GM12878 (cell line): ENCODE measurements around the gene SH3BP5. TPM values are rescaled to one million over a fixed set of nuclear protein-coding genes. Genes with fewer than 3 reads are reported as not detected.
A peak's percentile ranks its signal among the peaks of the same experiment; 100 is the strongest.

ENCODE experiments used
- ATAC-seq: fragments of 200-7000 bp; cut with Tn5 transposase; 3 replicates; pipeline ENCODE4 v1.9.1; 2020; ENCODE audit warnings: mild to moderate bottlenecking, moderate library complexity
- BruUV-seq: library from RNA; stranded (reverse); fragments of 400-500 nt; replicated peaks from 2 replicates; lab custom pipeline; 2021; lab: Mats Ljungman, UMichigan
- CTCF ChIA-PET: fragments of 300-600 bp; sonication (Branson Sonifier 250); formaldehyde crosslinking; extraction: SDS; loops from one replicate; lab custom pipeline; 2021; ENCODE audit warnings: inconsistent platforms; lab: Yijun Ruan, JAX
- POLR2A ChIA-PET: fragments of 350-600 bp; formaldehyde crosslinking; extraction: SDS; loops from one replicate; lab custom pipeline; 2021; ENCODE audit warnings: inconsistent platforms; lab: Charles Lee
- RAD21 ChIA-PET: fragments of 300-600 bp; sonication (Branson Sonifier 250); formaldehyde crosslinking; loops from one replicate; lab custom pipeline; 2023; ENCODE audit warnings: antibody characterized with exemption; ENCODE audit not compliant: unreplicated experiment; lab: Charles Lee
- SMC1A ChIA-PET: fragments of 300-600 bp; sonication (Branson Sonifier 250); formaldehyde crosslinking; loops from one replicate; lab custom pipeline; 2023; ENCODE audit not compliant: unreplicated experiment, uncharacterized antibody; lab: Charles Lee
- DNase-seq: peaks from one replicate; pipeline ENCODE4 v3.0.0-alpha.2; 2011; ENCODE audit warnings: low read depth, low spot score
- FAIRE-seq: peaks from 3 replicates; lab custom pipeline; 2011; peaks lifted over from hg19 to GRCh38; lab: Jason Lieb, UNC
- H2AFZ ChIP-seq: 2 replicates; pipeline ENCODE4 v1.6.0; 2011; ENCODE audit warnings: low read depth, low read length, control low read depth; ENCODE audit not compliant: control insufficient read depth
- H3K27ac ChIP-seq: 2 replicates; pipeline ENCODE4 v1.5.1; 2011; ENCODE audit warnings: control low read depth; ENCODE audit not compliant: control insufficient read depth, insufficient read depth
- H3K27me3 ChIP-seq, 2 experiments: replicated peaks in 1 of 2; 2 replicates each; pipeline versions ENCODE4 v1.6.0 to v1.6.1; 2011; ENCODE audit warnings: low read length in 1 of 2; ENCODE audit not compliant: control insufficient read depth in 2 of 2, insufficient read depth in 2 of 2
- H3K36me3 ChIP-seq, 2 experiments: 2 replicates each; pipeline ENCODE4 v1.5.1; 2011; ENCODE audit warnings: low read length in 1 of 2; ENCODE audit not compliant: control insufficient read depth in 2 of 2, insufficient read depth in 2 of 2
- H3K4me1 ChIP-seq: 2 replicates; pipeline ENCODE4 v1.6.1; 2011; ENCODE audit warnings: mild to moderate bottlenecking, low read length, moderate library complexity, mixed read lengths; ENCODE audit not compliant: control insufficient read depth, insufficient read depth
- H3K4me2 ChIP-seq: 2 replicates; pipeline ENCODE4 v1.6.0; 2011; ENCODE audit warnings: control low read depth; ENCODE audit not compliant: control insufficient read depth, insufficient read depth
- H3K4me3 ChIP-seq: fragments of 200-600 bp; sonication (generic); 2 replicates; pipeline ENCODE4 v1.5.1; 2016
- H3K79me2 ChIP-seq: 2 replicates; pipeline ENCODE4 v1.6.0; 2011; ENCODE audit warnings: low read length; ENCODE audit not compliant: control insufficient read depth, insufficient read depth
- H3K9ac ChIP-seq: 2 replicates; pipeline ENCODE4 v1.8.0; 2011; ENCODE audit warnings: low read length, control low read depth, mixed read lengths; ENCODE audit not compliant: control insufficient read depth, insufficient read depth
- H3K9me3 ChIP-seq: replicated peaks from 3 replicates; pipeline ENCODE4 v1.5.1; 2011; ENCODE audit warnings: mild to moderate bottlenecking, low read length; ENCODE audit not compliant: control insufficient read depth, insufficient read depth
- H4K20me1 ChIP-seq: 2 replicates; pipeline ENCODE4 v1.6.0; 2011; ENCODE audit not compliant: control insufficient read depth, insufficient read depth
- BACH1 ChIP-seq: fragments of 450-650 bp; IDR thresholded peaks from 2 replicates; pipeline ENCODE4 v1.6.1; 2017; ENCODE audit warnings: mild to moderate bottlenecking, borderline replicate concordance
- BHLHE40 ChIP-seq, 2 experiments: fragments of 450-650 bp in 1 of 2; IDR thresholded peaks; 2 replicates each; pipeline ENCODE4 v1.6.1; 2011 to 2017; ENCODE audit warnings: low read depth in 2 of 2, borderline replicate concordance in 1 of 2, improper control_type of control experiment in 1 of 2, low read length in 1 of 2, mild to moderate bottlenecking in 1 of 2
- ETV6 ChIP-seq, 2 experiments: fragments of 450-650 bp in 1 of 2; IDR thresholded peaks in 1 of 2; conservative IDR thresholded peaks in 1 of 2; 2 replicates each; pipeline ENCODE4 v1.6.1; 2014; ENCODE audit warnings: antibody characterized with exemption in 1 of 2, borderline replicate concordance in 1 of 2, low read depth in 1 of 2, mild to moderate bottlenecking in 1 of 2, moderate library complexity in 1 of 2
- MTA3 ChIP-seq: IDR thresholded peaks from 2 replicates; pipeline ENCODE4 v1.6.1; 2012; ENCODE audit warnings: low read length, inconsistent platforms, borderline replicate concordance
- NFYA ChIP-seq: IDR thresholded peaks from 2 replicates; pipeline ENCODE4 v1.6.1; 2011; ENCODE audit warnings: low read depth, mild to moderate bottlenecking, low read length, improper control_type of control experiment, borderline replicate concordance
- NR2C1 ChIP-seq: fragments of 450-650 bp; IDR thresholded peaks from 2 replicates; pipeline ENCODE4 v1.6.1; 2017; ENCODE audit warnings: antibody characterized with exemption, mild to moderate bottlenecking, moderate library complexity
- NRF1 ChIP-seq: conservative IDR thresholded peaks from 2 replicates; pipeline ENCODE4 v1.6.1; 2011; ENCODE audit warnings: mild to moderate bottlenecking, low read depth, low read length, improper control_type of control experiment
- SIN3A ChIP-seq: IDR thresholded peaks from 2 replicates; pipeline ENCODE4 v1.6.1; 2012; ENCODE audit warnings: low read depth, low read length, improper control_type of control experiment
- YBX1 ChIP-seq: fragments of 450-650 bp; IDR thresholded peaks from 2 replicates; pipeline ENCODE4 v1.6.1; 2016; ENCODE audit warnings: antibody characterized with exemption
- ZNF217 ChIP-seq: fragments of 450-650 bp; IDR thresholded peaks from 2 replicates; pipeline ENCODE4 v1.6.1; 2017; ENCODE audit warnings: antibody characterized with exemption, mild to moderate bottlenecking
- WGBS: methylation state at CpG from one replicate; pipeline ENCODE4 v1.1.6; 2016; ENCODE audit warnings: low lambda C conversion rate; ENCODE audit not compliant: insufficient replicate concordance, insufficient coverage; ENCODE audit errors: missing lambda C conversion rate; 5-methylcytosine and 5-hydroxymethylcytosine counted together
- in situ Hi-C: fragments of 300-500 bp; cut with MboI; formaldehyde crosslinking; loops from 9 replicates; pipeline ENCODE4 v1.14.3; 2018; ENCODE audit warnings: mixed read lengths
- intact Hi-C: fragments of 100-400 bp; cut with micrococcal nuclease; formaldehyde crosslinking; loops from one replicate; pipeline ENCODE4 v1.14.2; 2022; ENCODE audit not compliant: unreplicated experiment
- polyA plus RNA-seq, 11 experiments: library from polyadenylated mRNA; depleted of rRNA in 4 of 11; unstranded in 6 of 11; stranded (reverse) in 5 of 11; fragments of >200 nt; fragmentation: Nextera tagmentation in 4 of 11; fragmentation: Illumina TruSeq in 1 of 11; extraction: Ambion mirVana in 4 of 11; extraction: Trizol in 1 of 11; gene quantifications; 1 replicate in 1 of 11; 2 replicates in 10 of 11; pipeline versions ENCODE4 v1.2.1 to v1.2.3, GENCODE V29; 2011 to 2016; ENCODE audit warnings: inconsistent platforms in 2 of 11, missing spikeins in 2 of 11, low read depth in 1 of 11
- total RNA-seq, 4 experiments: library from RNA; depleted of rRNA in 3 of 4; stranded (reverse); fragments of >200 nt in 3 of 4; fragmentation: Illumina TruSeq in 1 of 4; extraction: Trizol in 1 of 4; gene quantifications; 2 replicates each; pipeline versions ENCODE4 v1.2.1 to v1.2.3, GENCODE V29; 2013 to 2021
- TF ChIP-seq, protein P1 (sequence below): fragments of 450-650 bp; IDR thresholded peaks from 2 replicates; pipeline ENCODE4 v1.6.1; 2017; ENCODE audit warnings: low read depth, mild to moderate bottlenecking, moderate library complexity
- TF ChIP-seq, protein P2 (sequence below): fragments of 450-650 bp; IDR thresholded peaks from 2 replicates; pipeline ENCODE4 v1.6.1; 2017; ENCODE audit warnings: mild to moderate bottlenecking, moderate library complexity
- TF ChIP-seq, protein P3 (sequence below): IDR thresholded peaks from 2 replicates; pipeline ENCODE4 v1.6.1; 2012; ENCODE audit warnings: mild to moderate bottlenecking, low read depth, low read length

SH3BP5 gene
- total and polyA plus RNA-seq, 10 of the 15 experiments (the other 5 are each of a cell fraction or from before 2014, with no cell fraction given) = 14.9 to 87.5 (median 43.7) TPM

DNA sequence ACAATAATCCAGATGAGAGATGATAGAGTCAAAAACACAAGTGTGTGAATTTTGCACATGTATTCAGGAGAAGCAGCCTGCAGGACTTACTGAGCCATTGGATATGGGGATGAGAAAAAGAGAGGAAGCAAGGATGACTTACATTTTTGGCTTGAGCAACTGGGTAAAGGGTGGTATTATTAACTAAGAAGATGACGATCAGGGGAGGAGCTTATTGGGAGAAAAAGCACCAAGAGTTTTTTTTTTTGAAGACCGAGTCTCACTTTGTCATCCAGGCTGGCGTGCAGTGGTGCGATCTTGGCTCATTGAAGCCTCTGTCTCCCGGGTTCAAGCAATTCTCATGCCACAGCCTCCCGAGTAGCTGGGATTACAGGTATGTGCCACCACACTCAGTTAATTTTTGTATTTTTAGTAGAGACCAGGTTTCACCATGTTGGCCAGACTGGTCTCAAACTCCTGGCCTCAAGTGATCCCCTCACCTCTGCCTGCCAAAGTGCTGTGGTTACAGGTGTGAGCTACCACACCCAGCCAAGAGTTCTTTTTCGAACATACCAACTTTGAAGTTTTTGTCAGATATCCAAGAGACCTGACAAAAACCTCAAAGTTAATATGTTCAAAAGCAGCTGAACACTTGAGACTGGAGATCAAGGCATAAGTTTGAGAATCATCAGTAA lies 14.8 kb upstream of the SH3BP5 start:
- POLR2A ChIA-PET = interaction anchor here (1.0 to 1.6 kb wide), 5 partner anchors 10 to 17 kb away, joined by 3 to 7 read pairs (median 3); no protein-coding TSS in a partner anchor
- Histone ChIP-seq H3K27ac (peak overlapping the region; percentile 1; the same call in 1 of the 2 replicates), H3K36me3 (no peaks in the 10 kb centered on the region), H2AFZ (no peak overlapping the region), H3K4me2 (no peak overlapping the region), H3K9me3 (peaks cover 10% of the 10 kb centered on the region; the same call in 2 of the 3 replicates), H3K79me2 (no peaks in the 10 kb centered on the region), H4K20me1 (no peaks in the 10 kb centered on the region), H3K4me1 (peaks cover 42% of the 10 kb centered on the region), H3K27me3 (no peaks in the 10 kb centered on the region), H3K9ac (no peak overlapping the region), H3K4me3 (no peak overlapping the region)
- SMC1A ChIA-PET = interaction anchor here (1.3 to 3.0 kb wide), 8 partner anchors 8 to 79 kb away, joined by 3 to 23 read pairs (median 9); no protein-coding TSS in a partner anchor
- no TSS peak for BruUV-seq
- intact Hi-C loops = no loop called here
- in situ Hi-C loops = no loop called here
- no peak for DNase-seq
- CTCF ChIA-PET = interaction anchor here (0.6 to 4.1 kb wide), 8 partner anchors 10 to 79 kb away, joined by 3 to 23 read pairs (median 4); partner anchors contain the start of gene SH3BP5
- RAD21 ChIA-PET = interaction anchor here (0.9 to 2.1 kb wide), 6 partner anchors 11 to 141 kb away, joined by 3 to 7 read pairs (median 6); partner anchors contain the start of gene CAPN7
- WGBS = 74% methylated on average over 7 of the region's 7 CpGs
- FAIRE-seq = no peak
- ATAC-seq = no peak
- TF ChIP-seq SIN3A (no peak), BACH1 (no peak), ZNF217 (no peak), ETV6 (conservative IDR thresholded peaks at IDR 0.05 in 1 of 2, IDR thresholded peaks at IDR 0.05 in 1 of 2; ENCODE audit: borderline replicate concordance in 1 of 2, low read depth in 1 of 2) (no peak), BHLHE40 (IDR thresholded peaks at IDR 0.05; ENCODE audit: borderline replicate concordance in 1 of 2, low read depth in 2 of 2, low read length in 1 of 2) (no peak), NFYA (no peak), NRF1 (no peak), YBX1 (no peak), NR2C1 (no peak), MTA3 (no peak)
- TF ChIP-seq, protein P1, sequence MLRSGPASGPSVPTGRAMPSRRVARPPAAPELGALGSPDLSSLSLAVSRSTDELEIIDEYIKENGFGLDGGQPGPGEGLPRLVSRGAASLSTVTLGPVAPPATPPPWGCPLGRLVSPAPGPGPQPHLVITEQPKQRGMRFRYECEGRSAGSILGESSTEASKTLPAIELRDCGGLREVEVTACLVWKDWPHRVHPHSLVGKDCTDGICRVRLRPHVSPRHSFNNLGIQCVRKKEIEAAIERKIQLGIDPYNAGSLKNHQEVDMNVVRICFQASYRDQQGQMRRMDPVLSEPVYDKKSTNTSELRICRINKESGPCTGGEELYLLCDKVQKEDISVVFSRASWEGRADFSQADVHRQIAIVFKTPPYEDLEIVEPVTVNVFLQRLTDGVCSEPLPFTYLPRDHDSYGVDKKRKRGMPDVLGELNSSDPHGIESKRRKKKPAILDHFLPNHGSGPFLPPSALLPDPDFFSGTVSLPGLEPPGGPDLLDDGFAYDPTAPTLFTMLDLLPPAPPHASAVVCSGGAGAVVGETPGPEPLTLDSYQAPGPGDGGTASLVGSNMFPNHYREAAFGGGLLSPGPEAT = no peak
- TF ChIP-seq, protein P2, sequence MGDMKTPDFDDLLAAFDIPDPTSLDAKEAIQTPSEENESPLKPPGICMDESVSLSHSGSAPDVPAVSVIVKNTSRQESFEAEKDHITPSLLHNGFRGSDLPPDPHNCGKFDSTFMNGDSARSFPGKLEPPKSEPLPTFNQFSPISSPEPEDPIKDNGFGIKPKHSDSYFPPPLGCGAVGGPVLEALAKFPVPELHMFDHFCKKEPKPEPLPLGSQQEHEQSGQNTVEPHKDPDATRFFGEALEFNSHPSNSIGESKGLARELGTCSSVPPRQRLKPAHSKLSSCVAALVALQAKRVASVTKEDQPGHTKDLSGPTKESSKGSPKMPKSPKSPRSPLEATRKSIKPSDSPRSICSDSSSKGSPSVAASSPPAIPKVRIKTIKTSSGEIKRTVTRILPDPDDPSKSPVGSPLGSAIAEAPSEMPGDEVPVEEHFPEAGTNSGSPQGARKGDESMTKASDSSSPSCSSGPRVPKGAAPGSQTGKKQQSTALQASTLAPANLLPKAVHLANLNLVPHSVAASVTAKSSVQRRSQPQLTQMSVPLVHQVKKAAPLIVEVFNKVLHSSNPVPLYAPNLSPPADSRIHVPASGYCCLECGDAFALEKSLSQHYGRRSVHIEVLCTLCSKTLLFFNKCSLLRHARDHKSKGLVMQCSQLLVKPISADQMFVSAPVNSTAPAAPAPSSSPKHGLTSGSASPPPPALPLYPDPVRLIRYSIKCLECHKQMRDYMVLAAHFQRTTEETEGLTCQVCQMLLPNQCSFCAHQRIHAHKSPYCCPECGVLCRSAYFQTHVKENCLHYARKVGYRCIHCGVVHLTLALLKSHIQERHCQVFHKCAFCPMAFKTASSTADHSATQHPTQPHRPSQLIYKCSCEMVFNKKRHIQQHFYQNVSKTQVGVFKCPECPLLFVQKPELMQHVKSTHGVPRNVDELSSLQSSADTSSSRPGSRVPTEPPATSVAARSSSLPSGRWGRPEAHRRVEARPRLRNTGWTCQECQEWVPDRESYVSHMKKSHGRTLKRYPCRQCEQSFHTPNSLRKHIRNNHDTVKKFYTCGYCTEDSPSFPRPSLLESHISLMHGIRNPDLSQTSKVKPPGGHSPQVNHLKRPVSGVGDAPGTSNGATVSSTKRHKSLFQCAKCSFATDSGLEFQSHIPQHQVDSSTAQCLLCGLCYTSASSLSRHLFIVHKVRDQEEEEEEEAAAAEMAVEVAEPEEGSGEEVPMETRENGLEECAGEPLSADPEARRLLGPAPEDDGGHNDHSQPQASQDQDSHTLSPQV = no peak
- TF ChIP-seq, protein P3, sequence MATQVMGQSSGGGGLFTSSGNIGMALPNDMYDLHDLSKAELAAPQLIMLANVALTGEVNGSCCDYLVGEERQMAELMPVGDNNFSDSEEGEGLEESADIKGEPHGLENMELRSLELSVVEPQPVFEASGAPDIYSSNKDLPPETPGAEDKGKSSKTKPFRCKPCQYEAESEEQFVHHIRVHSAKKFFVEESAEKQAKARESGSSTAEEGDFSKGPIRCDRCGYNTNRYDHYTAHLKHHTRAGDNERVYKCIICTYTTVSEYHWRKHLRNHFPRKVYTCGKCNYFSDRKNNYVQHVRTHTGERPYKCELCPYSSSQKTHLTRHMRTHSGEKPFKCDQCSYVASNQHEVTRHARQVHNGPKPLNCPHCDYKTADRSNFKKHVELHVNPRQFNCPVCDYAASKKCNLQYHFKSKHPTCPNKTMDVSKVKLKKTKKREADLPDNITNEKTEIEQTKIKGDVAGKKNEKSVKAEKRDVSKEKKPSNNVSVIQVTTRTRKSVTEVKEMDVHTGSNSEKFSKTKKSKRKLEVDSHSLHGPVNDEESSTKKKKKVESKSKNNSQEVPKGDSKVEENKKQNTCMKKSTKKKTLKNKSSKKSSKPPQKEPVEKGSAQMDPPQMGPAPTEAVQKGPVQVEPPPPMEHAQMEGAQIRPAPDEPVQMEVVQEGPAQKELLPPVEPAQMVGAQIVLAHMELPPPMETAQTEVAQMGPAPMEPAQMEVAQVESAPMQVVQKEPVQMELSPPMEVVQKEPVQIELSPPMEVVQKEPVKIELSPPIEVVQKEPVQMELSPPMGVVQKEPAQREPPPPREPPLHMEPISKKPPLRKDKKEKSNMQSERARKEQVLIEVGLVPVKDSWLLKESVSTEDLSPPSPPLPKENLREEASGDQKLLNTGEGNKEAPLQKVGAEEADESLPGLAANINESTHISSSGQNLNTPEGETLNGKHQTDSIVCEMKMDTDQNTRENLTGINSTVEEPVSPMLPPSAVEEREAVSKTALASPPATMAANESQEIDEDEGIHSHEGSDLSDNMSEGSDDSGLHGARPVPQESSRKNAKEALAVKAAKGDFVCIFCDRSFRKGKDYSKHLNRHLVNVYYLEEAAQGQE = no peak
